ENCODE results near the gene CTRL.
A peak's percentile ranks its signal among the peaks of the same experiment; 100 is the strongest.
"Not testable (repeated sequence)": the region's sequence is repeated elsewhere in the genome, so short reads cannot be mapped to it uniquely, and the experiment has no call there.

CTRL gene

DNA sequence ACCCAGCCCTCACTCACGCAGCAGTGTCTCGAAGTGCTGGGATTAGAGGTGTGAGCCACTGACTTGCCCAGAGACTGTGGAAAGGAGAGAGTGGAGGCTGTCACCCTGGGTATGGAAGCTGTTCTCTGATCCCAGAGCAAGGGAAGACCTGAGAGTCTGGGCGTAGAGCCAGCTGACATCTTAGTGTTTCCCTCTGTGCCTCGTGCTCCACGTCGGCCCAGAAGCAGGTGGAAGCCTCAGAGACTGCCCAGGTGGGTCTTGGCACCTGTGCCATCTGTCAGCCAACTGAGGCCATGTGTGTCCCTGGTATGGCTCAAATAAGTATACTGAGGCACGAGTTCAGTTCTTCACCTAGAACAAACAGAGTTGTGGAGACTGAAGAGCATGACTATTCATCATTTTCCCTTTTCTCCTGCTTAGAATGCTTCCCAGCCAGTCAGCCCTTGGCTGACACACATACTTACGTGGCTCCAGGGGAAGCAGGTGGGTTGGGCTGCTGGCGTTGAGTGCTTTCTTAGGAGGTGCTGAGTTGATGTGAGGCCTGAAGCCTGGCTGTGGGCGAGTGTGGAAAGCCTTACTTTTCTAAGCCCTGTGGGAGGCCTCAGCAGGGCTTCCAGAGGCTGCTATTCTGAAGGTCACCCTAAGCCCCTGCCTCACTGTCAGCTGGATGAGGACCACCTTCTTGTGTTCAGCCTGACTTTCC is 8.1 kb downstream of the CTRL start:
- DNase-seq (ENCODE audit: low spot score) = no peak

DNA sequence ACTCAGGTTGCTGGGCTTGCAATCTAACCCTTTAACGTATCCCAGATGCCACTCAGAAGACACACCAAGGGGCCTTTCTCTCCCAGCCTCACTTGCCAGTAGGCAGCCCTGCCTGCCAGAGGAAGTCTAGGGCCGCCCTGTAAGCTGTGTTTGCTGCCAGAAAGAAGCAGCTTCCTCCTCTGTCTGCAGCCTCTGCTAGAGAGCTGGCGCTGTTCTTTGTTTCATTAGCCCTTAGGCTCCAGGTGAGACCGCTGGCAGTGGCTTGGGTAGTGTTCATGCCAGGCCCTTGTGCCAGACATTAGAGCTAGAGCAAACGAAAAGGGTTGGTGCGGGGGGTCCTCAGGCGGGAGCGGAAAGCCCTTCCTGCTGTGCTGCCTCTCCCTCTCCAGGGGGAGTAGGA is 8.9 kb downstream of the CTRL start:
- DNase-seq (ENCODE audit: low spot score) = no peak

DNA sequence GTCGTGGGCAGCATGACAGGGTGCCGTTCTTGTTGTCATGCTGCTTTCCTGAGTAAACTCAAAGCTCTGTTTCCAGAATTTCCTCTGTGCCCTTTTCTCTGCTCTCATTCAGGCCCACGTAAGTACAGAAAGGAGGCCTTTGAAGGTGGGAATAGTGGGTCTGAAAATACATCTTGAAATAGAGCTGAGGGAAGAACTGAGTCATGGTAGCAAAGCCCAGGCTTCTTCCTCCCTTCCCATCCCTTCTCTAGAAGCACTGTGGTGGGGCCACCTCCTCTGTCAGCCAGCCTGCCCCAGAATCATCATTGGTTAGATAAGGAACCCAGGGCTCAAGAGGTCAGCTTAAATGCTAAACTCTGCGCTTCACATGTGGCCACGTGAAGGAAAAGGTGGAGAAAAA is 9.4 kb downstream of the CTRL start:
- no peak for DNase-seq (ENCODE audit: low spot score)

DNA sequence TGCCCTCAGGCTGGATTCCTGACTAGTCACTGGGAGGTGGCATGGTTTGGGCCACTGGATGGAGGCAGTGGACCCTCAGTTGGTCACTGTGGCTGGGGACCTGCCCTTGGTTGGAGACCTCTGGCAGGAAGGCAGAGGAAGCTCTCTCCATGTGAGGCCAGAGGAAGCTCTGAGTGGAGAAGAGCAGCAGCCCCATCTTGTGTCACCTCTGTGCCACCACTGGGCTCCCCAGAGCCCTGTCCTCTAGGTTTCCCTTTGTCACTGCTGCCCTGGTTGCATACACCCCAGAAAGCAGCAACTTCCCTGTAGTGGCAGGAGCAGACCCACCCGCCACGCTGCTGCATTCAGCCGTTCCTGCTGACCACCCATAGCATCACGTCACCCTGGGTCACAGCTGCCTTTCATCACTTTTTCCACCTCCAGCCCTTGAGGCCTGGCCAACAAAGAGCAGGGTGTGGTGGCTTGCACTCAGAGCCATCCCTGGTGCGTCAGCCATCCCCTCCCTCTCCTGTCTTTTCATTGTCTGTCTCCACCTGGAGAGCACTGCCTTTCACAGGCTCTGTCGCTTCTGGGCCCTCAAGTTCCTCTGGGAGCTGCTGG is 11.9 kb downstream of the CTRL start:
- DNase-seq (ENCODE audit: low spot score) = no peak

DNA sequence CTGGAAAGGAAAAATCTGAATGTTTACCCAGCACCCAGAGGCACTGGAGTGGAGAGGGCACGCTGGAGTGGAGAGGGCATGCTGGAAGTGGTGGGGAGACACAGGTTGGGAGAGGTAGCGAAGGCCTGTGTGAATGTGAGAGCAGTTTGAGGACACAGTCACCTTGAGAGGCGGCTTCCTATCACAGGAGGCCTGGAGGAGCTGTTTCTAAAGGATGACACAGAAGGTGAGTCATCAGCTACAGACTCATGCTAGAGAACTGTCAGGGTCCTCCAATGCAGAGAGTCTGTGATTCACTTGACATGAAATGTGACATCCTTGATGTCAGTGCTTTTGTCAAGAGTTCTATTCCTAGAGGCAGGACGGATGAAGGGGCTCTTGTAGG is 13.8 kb downstream of the CTRL start:
- DNase-seq (ENCODE audit: low spot score) = peak; percentile 95

DNA sequence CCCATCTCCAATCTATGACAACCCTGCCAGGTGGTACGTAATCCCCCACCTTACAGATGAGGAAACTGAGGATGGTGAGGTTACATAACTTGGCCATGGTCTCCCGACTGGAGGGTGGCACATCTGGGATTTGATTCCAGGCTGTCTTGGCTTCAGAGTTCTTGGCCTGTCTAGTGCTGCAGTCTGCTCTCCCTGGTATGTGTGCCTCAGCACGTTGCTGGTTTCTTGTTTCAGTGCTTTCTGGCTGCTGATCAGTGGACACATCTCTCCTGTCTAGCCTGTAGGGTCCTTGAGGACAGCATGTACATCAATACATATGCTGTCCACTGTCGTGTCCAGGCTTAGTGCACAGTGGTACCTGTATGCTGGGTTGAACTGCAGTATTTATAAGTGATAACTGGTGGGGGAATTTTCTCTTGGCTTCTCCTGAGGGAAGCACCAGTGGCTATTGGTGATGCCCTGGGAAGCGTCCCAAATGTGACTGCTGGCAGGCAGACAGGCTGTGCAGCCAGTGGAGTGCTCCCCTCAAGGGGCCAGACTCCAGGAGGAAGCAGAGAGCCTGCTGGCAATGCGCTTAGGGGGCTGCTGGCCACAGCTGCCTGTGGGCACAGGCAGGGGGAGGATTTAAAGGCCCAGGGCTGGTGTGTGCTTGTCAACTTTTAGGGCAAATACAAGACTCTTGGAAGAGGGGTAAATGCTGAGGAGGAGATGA is 14.4 kb downstream of the CTRL start:
- no peak for DNase-seq (ENCODE audit: low spot score)

DNA sequence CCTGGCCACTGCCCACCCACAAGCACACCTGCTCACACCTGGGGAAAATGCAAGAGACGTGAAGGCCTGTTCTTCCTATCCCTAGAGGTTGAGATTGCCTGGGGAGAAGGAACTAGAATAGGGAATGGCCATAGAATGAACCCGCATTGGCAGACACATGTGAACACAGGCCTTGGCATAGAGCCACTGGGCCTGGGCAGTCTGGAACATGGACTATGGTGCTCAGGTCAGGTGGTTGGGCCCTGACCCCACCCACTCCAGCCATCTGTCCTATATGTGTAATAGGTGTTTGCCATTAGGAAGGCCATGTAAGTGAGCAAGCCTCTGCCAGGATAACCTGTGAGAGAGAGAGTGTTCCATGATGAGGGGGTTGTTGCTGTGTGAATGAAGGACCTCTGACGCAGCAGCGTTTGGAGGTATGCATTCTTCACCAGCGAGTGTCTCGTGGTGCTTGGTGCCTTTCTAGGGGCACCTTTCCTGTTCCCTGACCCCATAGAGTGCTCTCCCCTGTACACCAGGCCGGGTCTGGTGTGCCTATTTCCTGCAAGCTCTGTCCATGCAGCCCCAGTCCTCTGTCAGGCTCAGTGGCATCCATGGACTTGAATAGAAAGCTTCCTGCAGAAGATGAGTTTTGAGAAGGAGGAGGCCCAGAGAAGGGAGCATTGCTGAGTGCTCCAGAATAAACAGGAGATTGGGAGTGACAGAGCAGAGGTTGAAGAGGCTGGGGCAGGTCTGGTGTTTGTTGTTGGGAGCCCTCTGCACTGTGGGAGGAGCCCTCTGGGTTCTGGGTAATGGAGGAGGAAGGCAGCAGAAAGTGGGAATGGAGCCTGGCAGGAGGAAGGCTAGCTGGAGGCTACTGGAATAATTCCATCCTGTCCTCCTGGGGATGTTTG is 15.6 kb downstream of the CTRL start:
- DNase-seq (ENCODE audit: low spot score) = no peak

DNA sequence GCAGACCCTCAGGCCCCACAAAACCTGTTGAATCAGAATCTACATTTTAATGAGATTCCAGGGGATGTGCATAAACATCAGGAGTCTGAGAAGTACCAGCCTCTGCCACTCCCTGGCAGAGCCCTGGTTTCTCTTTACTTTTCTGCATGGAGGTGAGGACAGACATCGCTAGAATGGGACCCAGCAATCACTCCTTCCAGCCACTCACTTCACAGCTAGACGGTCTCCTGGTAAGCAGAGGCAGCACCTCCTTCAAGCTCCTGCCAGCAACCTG is 16.2 kb downstream of the CTRL start:
- DNase-seq (ENCODE audit: low spot score) = not testable (repeated sequence)

DNA sequence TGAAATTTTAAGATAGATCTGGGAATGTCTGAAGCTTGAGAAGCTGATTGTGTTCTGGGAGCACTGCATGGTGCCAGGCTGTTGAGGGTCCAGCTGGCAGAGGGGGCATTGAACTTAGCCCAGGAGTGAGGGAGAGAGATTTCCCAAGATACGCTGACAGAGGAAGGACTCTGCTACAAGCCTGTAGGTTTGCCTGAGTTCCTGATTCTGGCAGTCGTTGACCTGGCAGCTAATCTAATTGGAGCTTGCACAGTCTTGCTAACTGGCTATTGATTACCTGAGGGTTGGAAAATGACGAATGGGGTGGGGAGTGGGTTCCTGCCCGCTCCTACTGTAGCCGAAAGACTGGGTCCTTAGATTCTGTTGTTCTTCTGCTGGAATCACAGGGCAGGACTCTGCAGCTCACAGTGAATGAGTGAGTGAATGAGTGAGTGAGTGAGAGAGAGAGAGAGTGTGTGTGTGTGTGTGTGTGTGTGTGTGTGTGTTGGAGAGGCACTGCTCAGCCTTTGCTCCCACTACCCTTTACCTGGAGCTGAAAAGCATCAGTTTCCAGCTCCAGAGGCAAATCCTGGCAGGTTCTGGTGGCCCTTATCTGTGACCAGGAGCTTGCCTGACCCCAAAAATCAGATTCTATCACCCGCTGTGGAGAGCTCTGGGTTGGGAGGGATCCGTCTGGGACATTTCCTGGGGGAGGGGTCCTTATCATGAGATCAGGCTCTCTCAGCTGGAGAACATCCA is 16.7 kb downstream of the CTRL start:
- DNase-seq (ENCODE audit: low spot score) = no peak

DNA sequence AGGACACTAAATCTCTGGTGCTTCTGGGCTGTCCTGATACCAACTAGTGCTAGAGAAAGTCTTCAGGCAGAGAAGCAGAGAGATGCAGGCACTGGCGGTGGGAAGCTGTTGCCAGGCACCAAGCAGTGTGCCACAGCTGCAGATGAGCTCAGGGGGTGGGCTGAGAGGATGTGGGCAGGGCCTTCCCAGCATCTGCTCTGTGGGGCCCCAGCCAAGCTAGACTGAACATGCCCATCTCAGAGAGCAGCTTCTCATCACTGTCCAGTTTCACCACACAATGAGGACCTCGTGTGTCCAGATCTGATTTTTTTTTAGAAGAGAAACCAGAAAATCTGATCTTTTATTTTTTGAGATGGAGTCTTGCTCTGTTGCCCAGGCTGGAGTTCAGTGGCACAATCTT is 21.5 kb downstream of the CTRL start:
- no peak for DNase-seq (ENCODE audit: low spot score)

DNA sequence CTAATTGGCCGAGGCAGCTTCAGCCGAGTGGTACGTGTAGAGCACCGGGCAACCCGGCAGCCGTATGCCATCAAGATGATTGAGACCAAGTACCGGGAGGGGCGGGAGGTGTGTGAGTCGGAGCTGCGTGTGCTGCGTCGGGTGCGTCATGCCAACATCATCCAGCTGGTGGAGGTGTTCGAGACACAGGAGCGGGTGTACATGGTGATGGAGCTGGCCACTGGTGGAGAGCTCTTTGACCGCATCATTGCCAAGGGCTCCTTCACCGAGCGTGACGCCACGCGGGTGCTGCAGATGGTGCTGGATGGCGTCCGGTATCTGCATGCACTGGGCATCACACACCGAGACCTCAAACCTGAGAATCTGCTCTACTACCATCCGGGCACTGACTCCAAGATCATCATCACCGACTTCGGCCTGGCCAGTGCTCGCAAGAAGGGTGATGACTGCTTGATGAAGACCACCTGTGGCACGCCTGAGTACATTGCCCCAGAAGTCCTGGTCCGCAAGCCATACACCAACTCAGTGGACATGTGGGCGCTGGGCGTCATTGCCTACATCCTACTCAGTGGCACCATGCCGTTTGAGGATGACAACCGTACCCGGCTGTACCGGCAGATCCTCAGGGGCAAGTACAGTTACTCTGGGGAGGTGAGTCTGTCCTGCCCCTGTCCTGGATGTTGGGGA is 22.5 kb downstream of the CTRL start:
- DNase-seq (ENCODE audit: low spot score) = no peak

DNA sequence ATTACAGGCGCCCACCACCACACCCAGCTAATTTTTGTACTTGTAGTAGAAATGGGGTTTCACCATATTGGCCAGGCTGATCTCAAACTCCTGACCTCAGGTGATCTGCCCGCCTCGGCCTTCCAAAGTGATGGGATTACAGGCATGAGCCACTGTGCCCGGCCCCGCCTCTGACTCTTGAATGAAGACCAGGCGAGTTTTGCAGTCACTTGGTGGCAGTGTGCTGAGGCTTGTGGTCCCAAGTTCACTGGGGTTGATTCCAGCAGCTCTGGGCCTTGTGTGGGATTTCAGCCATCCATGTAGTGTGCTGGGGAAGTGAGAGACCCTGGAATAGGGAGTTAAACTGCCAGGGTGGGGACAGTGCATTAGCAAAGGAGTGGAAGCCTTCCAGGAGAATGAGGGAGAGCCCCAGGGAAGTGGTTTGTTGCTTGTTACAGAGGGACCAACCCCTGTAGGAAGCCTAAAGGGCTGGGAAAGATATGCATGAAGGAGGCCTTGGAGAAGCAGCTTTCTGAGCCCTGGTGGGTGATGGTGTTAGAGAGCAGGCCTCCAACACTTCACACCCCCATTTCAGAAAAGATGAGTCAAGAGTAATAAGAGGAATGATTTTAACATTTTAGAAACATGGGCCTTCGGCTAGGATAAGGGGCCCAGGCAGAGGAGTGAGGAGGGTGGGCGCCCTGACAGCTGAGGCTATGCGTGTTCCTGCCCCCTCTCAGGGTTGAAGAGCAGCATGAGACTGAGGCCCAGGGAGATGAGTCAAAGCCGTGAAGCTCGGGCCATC is 24.1 kb downstream of the CTRL start:
- no peak for DNase-seq (ENCODE audit: low spot score)

DNA sequence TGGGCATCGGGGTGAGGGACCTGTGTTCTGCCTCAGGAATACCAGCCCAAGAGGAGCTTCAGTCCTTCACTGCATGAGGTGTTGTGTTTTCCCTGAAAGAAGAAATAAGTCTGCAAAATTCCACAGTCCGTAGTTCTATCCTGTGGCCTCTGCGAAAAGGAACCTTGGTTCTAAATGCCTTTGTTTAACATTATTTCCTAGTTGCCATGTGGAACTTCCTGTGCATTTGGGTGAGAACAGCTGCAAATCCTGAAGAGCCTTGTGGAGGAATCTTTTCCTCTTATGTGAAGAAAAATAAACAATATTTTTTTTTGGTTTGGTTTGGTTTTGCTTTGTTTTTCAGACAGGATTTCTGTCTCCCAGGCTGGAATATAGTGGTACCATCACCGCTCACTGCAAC is 28.8 kb downstream of the CTRL start:
- no peak for DNase-seq (ENCODE audit: low spot score)

DNA sequence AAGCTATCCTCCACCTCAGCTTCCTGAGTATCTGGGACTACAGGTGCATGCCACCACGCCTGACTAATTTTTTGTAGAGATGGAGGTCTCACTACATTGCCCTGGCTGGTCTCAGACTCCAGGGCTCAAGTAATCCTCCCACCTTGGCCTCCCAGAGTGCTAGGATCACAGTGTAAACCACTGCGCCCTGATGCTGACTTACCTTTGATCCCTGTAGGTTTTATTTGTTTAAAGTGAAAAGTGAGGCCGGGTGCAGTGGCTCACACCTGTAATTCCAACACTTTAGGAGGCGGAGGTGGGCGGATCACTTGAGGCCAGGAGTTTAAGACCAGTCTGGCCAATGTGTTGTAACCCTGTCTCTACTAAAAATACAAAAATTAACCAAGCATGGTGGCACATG is 29.9 kb downstream of the CTRL start:
- DNase-seq (ENCODE audit: low spot score) = no peak

DNA sequence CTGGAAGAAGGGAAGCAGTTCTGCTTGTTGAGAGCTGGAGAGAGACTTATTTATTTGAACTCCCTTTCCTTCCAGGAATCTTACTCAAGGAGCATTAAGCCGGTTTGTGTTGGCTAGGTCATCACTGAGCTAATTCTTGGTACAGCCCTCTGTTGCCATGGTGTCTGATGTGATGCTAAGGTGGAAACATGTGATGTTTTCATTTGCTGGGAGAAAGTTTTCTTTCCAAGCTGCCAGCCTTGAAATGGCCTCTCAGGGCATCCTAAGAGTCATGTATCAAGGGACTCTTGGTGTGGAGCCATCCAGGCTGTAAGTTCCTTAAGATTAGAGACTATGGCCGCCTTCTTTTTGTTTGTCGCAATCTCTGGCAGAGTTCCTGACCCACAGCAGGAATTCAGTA is 34.4 kb downstream of the CTRL start:
- DNase-seq (ENCODE audit: low spot score) = peak; percentile 20

DNA sequence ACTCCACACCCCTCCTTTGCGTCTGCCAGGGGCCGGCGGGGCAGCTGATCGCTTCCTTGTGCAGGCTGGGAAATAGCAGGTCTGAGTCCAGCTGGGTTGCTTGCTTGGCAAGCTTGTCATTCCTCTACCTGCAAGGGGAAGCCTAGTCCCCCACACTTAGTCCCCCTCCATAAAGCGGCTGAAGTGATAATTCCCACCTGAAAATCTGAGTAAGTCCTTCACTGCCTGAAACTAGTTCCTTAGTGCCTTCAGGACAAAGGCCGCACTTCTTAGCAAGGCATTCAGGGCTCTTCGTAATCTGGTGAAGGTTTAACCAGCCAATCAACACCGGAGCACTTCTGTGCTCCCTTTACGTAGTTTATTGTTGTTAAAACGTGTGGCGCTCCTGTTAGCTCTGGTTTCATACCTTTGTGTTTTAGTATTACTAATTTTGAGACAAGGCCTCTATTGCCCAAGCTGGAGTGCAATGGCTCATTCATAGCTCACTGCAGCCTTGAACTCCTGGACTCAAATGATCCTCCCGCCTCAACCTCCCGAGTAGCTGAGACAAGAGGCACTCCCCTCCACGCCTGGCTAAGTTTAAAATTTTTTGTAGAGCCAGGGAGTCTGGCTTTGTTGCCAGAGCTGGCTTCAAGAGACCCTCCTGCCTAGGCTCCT is 37.8 kb downstream of the CTRL start:
- no peak for DNase-seq (ENCODE audit: low spot score)

DNA sequence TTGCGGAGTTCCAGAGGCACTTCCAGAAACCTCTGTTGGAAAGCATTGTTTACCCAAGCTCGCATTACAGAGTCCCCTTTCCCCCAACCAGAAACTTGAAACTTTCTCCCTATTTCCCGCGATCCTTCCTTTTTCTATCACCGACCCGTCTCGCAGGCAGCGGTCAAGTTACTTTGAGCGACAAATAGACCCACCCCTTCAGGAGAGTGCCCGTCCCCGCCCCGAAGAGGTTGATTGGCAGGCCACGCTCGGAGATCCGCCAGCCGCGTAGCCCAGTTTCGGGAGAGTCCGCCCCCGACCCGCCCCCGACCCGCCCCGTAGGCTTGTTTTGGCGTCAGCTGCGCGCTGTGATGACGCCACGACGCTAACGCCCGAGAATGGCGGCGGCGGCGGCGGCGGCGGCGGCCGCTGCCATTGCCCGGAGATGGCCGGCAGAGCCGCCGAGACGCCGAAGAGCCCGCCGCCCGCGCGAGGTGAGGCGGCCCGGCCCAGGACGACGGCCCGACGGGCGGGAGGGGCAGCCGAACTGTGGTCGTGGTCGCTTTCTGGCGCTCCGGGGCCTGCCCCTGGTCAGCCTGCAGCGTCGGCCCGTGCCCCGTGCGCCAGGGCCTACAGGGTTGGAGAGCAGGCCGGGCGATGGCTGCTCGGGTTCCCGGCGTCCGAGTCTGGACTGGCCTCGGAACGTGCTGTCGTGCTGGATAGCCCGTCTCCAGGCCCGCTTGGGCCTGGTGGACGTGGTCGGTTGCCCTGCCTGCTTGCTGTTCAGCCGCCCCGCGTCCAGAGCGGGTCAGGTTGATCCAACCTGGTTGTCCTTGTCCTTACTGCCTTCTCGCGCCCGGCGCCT is 38.5 kb downstream of the CTRL start, which contains the start of gene PSKH1:
PSKH1 (plus strand) TSS at position 356 of the 844 bp plus-strand sequence. CDS start 15,496 bp downstream, outside the sequence.
- peak; percentile 97 for DNase-seq (ENCODE audit: low spot score)

DNA sequence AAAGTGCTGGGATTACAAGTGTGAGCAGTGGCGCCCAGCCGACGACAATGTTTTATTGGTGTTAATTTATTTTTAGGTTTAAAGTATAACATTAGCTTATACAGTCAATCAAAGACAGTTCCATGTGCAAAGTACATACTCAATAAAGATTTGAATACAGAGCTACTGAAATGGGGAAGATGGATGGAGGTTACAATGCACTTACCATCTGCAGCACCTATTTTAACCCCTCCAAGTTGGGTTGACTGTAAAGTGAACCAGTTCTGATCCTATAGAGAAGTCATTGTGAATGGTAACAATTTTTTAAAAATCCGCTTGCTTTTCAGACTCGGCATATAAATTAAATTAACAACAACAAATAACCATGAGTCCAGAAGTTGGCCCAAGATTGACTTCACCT is 39.3 kb downstream of the CTRL start:
- DNase-seq (ENCODE audit: low spot score) = no peak

DNA sequence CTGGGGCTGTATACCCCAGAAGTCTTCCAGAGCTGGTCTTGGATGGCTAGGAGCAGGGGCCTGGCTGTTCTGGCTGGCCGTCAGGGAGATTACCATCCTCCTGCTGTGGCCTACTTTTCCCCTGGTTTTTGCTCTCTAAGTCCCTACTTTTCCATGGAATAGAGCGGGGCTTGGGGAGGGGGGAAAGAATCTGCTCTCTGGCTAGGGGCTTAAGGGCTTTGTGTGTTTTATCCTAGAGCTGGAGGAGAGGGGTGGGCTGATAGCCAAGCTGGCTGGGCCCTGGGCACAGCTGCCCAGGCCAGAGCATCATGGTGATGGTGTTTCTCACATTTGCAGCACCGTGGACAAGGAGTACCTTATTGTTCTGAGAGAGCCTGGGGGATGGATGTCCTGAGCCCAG is 43.3 kb downstream of the CTRL start:
- DNase-seq (ENCODE audit: low spot score) = no peak
